AG20443 (cell line): ENCODE measurements around the gene SLC2A11.
"Not testable (repeated sequence)": the region's sequence is repeated elsewhere in the genome, so short reads cannot be mapped to it uniquely, and the experiment has no call there.

Experiments used
- DNase-seq: peaks from one replicate; pipeline ENCODE4 v3.0.0; 2012; ENCODE audit warnings: low spot score, mixed read lengths

Gene SLC2A11

GRCh38 chr22:23847310-23847920, 10.3 kb upstream of the SLC2A11 start:
- DNase-seq, result no peak

DNA sequence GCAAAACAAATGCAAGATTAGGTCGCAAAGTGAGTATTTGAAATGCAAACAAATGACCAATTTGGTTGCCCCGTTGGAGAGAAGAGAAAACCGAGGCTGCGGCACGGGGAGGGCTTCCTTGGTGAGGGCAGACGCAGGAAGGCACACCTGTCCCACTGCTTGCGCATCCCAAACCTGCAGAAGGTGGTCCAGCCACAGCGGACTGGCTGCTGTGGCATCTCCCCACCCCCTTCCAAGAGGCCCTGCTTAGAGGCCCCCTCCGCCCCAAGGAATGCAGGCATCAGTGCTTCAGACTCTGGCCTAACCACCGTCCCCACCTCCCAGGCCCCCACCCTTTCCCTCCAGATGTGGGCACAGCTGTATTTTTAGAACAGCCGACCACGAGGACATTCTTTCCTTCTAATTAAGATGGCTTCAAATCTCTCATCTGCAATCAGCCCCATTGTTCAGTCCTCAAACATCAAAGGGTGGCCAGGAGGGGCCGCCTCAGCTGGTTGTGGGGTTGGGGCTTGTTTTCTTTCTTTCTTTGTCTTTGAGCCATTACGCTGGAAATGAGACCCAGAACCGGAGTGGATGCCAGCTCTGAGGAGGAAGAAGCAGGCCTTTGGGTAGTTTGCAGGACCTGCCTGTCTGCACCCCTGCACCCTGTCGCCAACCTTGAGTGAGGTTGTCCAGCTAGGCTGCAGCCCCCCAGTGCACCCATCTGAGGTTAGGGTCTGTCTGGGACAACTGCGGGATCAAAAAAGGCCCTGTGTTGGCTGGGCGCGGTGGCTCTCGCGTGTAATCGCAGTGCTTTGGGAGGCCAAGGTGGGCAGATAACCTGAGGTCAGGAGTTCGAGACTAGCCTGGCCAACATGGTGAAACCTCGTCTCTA, 9.4 kb upstream of the SLC2A11 start:
- no peak for DNase-seq

DNA sequence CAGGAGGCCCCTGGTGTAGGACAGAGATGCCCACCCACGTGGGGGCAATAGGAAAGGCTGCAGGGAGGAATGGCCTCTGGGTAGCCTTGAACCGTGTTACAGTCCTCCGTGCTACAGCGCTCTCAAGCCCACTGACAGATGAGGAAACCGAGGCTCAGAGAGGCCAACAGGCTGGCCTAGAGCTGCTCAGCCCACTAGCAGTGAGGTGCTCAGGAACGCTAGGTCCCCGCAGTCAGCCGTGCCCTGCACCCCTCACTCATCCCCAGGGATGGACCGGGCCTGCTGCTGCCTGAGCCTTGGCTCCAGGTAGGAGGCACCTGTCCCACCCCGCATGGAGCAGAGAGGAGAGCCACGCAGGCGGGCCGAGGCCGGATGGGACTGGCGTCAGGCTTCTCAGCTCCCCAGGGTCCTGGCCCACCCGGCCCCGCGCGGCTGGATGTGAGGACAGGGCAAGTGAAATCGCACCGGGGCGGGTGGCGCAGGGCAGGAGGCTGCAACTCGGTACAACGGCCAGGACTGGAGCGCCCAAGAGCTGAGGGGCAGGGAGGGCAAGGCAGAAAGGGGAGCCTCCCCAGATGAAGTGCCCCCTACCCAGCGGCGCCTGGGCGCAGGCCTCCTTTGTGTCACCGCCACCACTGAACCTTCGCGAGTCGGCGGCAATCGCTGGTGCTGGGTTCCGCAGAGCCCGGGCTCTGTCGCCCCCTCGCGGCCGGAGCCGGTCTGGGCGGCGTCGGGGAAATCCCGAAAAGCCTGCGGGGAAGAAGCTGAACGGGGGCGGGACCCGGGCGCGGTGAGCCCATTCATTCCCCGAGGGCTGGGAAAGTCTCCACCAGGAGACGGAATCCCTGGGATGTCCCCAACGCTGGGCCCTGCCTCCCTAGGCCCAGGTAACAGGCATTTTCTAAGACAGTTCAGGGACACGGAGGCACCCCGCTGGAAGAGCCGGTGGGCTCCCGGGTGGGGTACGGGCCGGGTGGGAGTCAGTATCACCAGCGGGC, 8.4 kb upstream of the SLC2A11 start:
- peak; percentile 94 for DNase-seq

GRCh38 chr22:23850136-23850611, 7.5 kb upstream of the SLC2A11 start:
- DNase-seq, result no peak

GRCh38 chr22:23856721-23857605, 712 bp upstream of the SLC2A11 start:
- peak; percentile 69 for DNase-seq

DNA sequence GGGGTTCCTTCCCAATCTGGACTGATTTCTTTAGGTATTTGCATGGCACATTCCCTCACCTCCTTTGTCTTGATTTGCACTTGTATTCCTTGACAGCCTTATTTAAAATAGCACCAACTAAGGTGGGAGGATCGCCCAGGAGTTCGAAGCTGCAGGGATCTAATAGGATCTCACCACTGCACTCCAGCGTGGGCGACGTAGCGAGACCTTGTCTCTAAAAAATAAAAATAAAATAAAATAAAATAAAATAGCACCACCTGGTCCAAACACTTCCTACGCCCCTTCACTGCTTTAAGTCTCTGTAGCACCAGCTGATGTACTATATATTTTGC, 775 bp downstream of the SLC2A11 start:
- no peak for DNase-seq

- DNase-seq, result no peak
Observed at GRCh38 chr22:23859201-23859600, 1.5 kb downstream of the SLC2A11 start.

DNA sequence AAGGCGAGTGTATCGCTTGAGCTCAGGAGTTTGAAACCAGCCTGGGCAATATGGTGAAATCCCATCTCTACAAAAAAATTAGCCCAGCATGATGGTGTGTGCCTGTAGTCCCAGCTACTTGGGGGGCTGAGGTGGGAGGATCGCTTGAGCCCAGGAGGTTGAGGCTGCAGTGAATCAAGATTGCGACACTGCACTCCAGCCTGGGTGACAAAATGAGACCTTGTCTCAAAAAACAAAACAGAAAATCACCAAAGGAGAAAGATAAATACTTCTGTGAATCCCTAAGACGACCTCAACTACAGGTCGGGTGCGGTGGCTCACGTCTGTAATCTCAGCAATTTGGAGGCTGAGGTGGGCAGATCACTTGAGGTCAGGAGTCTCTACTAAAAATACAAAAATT, 2.5 kb downstream of the SLC2A11 start:
- not testable (repeated sequence) for DNase-seq

DNA sequence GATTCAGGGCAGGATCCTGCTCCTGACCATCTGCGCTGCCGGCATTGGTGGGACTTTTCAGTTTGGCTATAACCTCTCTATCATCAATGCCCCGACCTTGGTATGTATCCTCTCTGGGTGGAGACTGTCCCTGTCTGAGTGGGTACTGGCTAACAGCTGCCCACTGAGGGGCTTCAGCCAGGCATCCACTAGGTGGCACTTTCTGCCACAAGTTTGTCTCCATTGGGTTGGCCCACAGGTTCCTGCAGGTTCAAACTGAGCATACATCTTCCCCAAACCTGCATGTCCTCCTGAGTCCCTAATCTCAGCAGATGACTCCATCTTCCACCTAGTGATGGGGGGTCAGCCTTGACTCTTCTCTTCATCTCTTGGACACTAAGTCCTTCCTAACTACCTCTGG, 4.4 kb downstream of the SLC2A11 start:
- DNase-seq, result peak; percentile 66

DNA sequence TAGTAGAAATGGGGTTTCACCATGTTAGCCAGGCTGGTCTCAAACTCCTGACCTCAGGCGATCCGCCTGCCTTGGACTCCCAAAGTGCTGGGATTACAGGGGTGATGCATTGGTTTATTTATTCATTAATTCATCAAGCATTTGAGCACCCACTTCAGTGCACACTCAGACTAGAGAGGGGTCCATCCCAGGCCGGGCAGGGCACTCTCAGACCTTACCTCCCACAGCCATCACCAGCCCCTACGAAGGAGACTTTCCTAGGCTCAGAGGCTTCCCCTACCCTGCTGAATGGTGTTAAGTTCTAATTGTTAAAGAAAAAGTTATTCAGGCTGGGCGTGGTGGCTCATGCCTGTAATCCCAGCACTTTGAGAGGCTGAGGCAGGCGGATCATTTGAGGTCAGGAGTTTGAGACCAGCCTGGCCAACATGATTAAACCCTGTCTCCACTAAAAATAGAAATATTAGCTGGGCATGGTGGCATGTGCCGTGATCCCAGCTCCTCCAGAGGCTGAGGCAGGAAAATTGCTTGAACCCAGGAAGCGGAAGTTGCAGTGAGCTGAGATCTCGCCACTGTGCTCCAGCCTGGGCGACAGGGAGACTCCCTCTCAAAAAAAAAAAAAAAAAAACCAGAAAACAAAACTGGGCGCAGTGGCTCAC, 7.0 kb downstream of the SLC2A11 start:
- DNase-seq, result not testable (repeated sequence)

- no peak for DNase-seq
Observed at GRCh38 chr22:23868580-23868979, 10.9 kb downstream of the SLC2A11 start.

DNA sequence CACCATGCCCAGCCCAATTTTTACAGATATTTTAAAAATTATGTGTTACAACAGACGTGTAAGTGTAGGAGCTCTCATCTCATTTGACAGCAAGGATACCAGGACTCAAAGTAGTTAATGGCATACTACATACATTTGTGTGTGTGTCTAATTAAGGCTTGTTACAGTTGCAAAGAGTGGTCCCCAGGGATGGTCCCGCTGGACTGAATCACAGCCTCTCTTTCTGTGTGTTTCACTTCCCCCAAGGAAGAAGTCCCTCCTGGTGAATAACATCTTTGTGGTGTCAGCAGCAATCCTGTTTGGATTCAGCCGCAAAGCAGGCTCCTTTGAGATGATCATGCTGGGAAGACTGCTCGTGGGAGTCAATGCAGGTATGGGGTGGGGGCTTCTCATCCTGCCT, 17.2 kb downstream of the SLC2A11 start:
- no peak for DNase-seq

- DNase-seq, result no peak
Observed at GRCh38 chr22:23875801-23876200, 18.1 kb downstream of the SLC2A11 start.

DNA sequence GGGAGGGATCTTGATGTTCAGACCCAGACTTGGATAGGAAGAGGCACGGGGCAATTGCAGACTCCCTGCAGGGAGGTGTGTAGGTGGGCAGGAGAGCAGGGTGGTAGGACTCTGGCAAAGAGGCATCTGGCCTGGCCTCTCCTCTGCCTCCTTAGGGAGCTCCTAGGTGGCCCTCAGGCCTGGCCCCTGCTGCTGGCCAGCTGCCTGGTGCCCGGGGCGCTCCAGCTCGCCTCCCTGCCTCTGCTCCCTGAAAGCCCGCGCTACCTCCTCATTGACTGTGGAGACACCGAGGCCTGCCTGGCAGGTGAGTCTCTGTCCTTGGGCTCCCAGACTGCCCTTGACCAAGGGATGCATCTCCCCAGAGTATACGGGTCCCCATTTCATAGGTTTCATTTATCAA, 19.9 kb downstream of the SLC2A11 start:
- no peak for DNase-seq

DNA sequence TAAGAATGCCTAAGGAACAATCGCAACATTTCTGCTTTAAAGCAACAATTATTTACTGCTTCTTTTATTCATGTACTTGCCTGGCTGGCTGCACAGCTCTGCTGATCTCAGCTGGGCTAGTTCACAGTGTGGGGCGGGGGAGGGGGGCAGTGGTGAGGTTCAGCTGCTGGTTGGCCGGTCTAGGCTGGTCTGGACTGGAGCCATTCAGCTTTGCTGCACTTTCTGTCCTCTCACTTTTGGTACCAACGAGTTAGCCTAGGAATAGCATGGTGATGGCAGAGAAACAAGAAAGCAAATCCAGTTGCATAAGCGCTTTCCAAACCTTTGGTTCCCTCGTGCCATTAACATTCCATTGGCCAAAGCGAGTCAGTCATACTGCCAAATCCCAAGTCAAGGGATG, 20.5 kb downstream of the SLC2A11 start:
- no peak for DNase-seq

GRCh38 chr22:23882370-23882769, 24.7 kb downstream of the SLC2A11 start:
- no peak for DNase-seq

DNA sequence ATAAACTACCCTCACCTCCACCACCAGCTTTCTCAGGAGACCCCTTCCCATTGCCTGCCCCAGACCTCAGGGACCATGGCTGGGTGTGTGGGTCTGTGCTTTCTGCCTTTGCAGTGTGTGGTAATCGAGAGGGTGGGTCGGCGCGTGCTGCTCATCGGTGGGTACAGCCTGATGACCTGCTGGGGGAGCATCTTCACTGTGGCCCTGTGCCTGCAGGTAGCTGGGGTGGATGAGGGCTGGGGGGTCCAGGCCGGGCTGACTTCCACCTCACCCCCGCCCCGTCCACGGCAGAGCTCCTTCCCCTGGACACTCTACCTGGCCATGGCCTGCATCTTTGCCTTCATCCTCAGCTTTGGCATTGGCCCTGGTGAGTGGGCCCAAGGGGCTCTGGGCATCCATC, 26.0 kb downstream of the SLC2A11 start:
- DNase-seq, result no peak

DNA sequence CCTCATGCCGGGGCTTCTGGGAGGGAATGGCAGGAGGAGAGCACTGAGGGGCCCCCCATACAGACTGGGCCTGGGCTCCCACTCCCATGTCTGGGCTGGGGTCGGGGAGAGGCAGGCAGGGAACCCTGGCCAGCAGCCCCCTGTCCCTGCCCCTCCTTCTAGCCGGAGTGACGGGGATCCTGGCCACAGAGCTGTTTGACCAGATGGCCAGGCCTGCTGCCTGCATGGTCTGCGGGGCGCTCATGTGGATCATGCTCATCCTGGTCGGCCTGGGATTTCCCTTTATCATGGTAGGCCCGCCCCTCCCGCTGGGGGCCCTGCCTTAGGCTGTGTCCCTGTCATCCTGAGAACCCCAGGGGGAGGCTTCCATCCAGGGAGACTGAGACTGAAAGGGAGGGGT, 26.5 kb downstream of the SLC2A11 start:
- no peak for DNase-seq

- DNase-seq, result peak; percentile 53
Observed at GRCh38 chr22:23888615-23889401, 31.1 kb downstream of the SLC2A11 start.

DNA sequence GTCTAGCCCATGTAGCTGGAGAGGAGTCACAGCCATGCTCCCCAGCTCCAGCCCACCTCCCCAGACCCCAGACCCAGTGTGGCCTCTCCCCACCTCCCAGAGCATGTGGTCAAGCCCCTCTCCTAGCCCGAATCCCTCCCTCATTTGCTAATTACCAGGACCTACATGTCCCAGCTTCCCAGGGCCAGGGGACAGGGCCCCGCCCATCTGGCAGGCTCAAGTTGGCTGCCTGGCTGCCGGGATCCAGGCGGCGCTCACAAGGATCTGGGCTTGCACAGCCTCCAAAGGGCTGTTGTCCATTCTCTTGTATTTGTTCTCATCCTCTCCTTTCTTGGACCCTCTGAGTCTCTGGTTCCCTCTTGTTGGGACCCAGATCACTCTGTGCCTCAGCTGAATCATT, 31.9 kb downstream of the SLC2A11 start:
- DNase-seq, result peak; percentile 31
